ENCODE data around the gene STRN4.

- TF ChIP-seq CTCF (conservative IDR thresholded peaks at IDR 0.05; ENCODE audit: low read length) (no peak), EZH2phosphoT487 (IDR thresholded peaks at IDR 0.05; ENCODE audit: borderline replicate concordance, low read depth, low read length) (no peak)
Observed at GRCh38 chr19:46692918-46693722, 53.1 kb downstream of the STRN4 start.

All from OCI-LY7 (cell line).